HG03108 (cell line): ENCODE results near the gene IFNA6.
A peak's percentile ranks its signal among the peaks of the same experiment; 100 is the strongest.

Experiments used
- ATAC-seq: cut with Tn5 transposase; IDR thresholded peaks from one replicate; pipeline ENCODE4 v1.9.1; 2021; ENCODE audit warnings: moderate library complexity; ENCODE audit not compliant: unreplicated experiment

Gene IFNA6

GRCh38 chr9:21331676-21332402 lies 18.8 kb downstream of the IFNA6 start:
- ATAC-seq: no peak

DNA sequence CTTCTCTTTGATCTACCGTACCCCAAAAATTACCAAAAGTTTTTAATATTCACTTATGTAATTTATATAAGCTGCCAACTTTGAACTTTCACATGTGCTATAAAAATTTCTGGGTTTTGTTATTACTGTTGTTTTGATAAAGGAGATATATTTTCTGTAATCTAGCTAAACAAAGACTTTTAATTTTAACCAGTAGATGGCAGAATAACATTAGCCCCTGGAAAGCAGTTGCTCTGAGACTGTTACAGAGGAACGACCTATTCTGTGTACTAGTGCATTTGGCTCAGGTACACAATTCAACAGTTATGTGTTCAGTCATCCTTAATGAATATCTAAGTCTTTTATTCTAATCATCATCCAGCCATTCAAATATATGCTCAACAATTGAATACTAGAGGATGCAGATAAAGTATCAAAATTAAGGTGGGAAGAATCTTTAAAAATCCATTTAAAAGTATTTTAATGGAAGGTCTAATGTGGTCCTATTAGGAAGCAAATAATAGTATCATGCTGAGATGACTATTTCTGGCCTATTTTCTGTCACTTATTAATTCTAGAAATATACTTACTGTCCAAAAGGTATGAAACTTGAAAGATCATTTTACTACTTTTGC lies 24.1 kb downstream of the IFNA6 start:
- peak; percentile 73 for ATAC-seq

DNA sequence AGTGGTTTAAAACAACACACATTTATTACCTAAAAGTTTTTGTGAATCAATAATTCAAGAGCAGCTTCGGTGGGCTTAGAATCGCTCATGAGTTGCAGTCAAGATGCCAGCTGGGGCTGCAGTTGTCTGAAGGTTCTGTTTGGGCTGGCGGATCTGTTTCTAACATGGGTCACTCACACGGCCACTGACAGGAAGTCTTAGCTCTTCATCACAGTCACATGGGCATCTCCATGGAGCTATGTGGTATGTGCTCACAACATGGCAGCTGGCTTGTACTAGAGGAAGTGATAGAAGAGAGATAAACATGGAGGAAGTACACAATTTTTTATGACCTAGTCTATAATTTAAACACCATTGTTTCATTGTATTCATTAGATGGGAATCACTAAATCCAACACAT lies 26.6 kb downstream of the IFNA6 start:
- no peak for ATAC-seq

GRCh38 chr9:21322911-21323461 lies 27.7 kb downstream of the IFNA6 start:
- ATAC-seq: no peak

GRCh38 chr9:21320465-21320864 lies 30.2 kb downstream of the IFNA6 start:
- no peak for ATAC-seq

GRCh38 chr9:21317956-21318923 lies 32.4 kb downstream of the IFNA6 start:
- ATAC-seq: no peak

GRCh38 chr9:21316860-21317259 lies 33.8 kb downstream of the IFNA6 start:
- no peak for ATAC-seq

- no peak for ATAC-seq
Measured at GRCh38 chr9:21316032-21316842, 34.5 kb downstream of the IFNA6 start.

- ATAC-seq: no peak
Measured at GRCh38 chr9:21314152-21314551, 36.5 kb downstream of the IFNA6 start.

GRCh38 chr9:21311889-21312288 lies 38.8 kb downstream of the IFNA6 start:
- no peak for ATAC-seq

- no peak for ATAC-seq
Measured at GRCh38 chr9:21305213-21305612, 45.5 kb downstream of the IFNA6 start, which contains the start of gene IFNA5. Gene IFNA5, minus strand, starts transcription at chr9:21305313. Its CDS starts 57 bp downstream, at chr9:21305256.
